Breast epithelium (tissue), 3 donors: ENCODE data around the gene RYR3.

Source experiments
- CTCF ChIP-seq, 3 donors: fragments of 450-650 bp; IDR thresholded peaks; one replicate each; pipeline ENCODE4 v1.5.1; 2016 to 2017; ENCODE audit warnings: antibody characterized with exemption in 3 of 3, mild to moderate bottlenecking in 3 of 3, moderate library complexity in 3 of 3
- POLR2A ChIP-seq: fragments of 450-650 bp; IDR thresholded peaks from one replicate; pipeline ENCODE4 v1.6.1; 2016; ENCODE audit warnings: antibody characterized with exemption, mild to moderate bottlenecking, moderate library complexity
- POLR2AphosphoS5 ChIP-seq, 3 donors: sonication (generic); formaldehyde crosslinking; IDR thresholded peaks; one replicate each; pipeline ENCODE4 v1.6.1; 2017; ENCODE audit warnings: antibody characterized with exemption in 3 of 3

- TF ChIP-seq CTCF (IDR thresholded peaks at IDR 0.05) (no peak), POLR2A (no peak), POLR2AphosphoS5 (IDR thresholded peaks at IDR 0.05) (no peak)
These were observed 85.1 kb downstream of the RYR3 start for GRCh38 chr15:33395846-33396245.
